HG03565 (cell line): ENCODE measurements around the gene FNDC4.

Source experiments
- ATAC-seq: cut with Tn5 transposase; IDR thresholded peaks from one replicate; pipeline ENCODE4 v1.9.1; 2021; ENCODE audit warnings: mild to moderate bottlenecking, moderate library complexity; ENCODE audit not compliant: unreplicated experiment

The FNDC4 gene

GRCh38 chr2:27494284-27494943 is 586 bp downstream of the FNDC4 start:
- ATAC-seq: no peak

GRCh38 chr2:27493948-27494283 is 1.1 kb downstream of the FNDC4 start:
- ATAC-seq: no peak

GRCh38 chr2:27492557-27492956 is 2.4 kb downstream of the FNDC4 start:
- ATAC-seq: no peak

GRCh38 chr2:27489498-27490397 is 5.3 kb downstream of the FNDC4 start, which contains the start of gene IFT172:
Gene IFT172, minus strand, starts transcription at chr2:27489743. Its CDS starts 90 bp downstream, at chr2:27489653.
- ATAC-seq: peak; percentile 91

DNA sequence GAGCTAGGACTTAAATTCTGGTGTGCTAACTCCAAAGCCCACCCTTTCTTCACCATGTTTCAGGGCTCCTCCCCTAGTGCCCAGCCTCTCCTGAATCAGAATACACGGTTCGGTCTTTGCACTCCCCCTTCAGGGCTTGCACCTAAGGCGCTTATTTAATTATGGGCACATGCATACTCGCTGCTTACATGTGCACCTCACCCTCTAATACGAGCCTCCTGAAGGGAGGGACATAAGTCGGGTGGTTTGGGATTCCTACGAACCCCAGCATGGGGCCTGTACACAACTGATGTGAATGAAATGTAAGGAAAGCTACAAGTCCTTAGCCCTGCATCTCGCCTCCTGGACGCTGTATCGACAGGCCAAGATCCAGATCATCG is 5.9 kb downstream of the FNDC4 start:
- ATAC-seq: no peak

- ATAC-seq: no peak
Observed at GRCh38 chr2:27485496-27485895, 9.5 kb downstream of the FNDC4 start.

- no peak for ATAC-seq
Observed at GRCh38 chr2:27471961-27472360, 23.0 kb downstream of the FNDC4 start.

DNA sequence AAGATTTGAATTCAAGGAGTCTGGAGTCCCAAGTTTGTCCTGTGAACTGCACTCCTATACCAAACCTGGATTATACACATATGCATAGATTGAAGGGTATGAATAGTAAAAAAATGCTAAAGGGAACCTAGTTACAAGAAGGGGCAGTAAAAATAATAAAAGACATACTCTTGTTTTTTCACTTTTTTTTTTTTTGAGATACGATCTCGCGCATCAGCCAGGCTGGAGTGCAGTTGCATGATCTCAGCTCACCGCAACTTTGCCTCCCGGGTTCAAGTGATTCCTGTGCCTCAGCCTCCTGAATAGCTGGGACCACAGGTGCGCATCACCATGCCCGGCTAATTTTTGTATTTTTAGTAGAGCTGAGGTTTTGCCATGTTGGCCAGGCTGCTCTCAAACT is 30.6 kb downstream of the FNDC4 start:
- no peak for ATAC-seq

DNA sequence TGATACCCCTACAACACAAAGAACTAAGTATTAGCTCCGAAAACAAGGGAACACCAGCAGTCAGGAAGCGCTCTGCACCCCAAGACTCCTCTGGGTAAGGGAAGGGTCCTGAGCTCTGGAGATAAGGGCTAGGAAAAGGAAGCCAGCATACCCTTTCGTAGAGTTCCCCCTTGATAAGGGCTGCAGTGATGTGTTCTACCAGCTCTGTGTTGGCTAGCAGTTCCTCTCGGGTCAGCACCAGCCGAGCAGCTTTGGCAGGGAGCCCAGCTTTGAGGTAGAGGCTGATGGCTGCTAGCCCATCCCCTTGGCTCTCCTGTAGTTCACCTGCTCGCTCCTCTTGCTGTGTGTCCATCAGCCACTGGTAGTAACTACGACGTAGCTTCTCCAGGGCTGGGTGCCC is 33.9 kb downstream of the FNDC4 start:
- ATAC-seq: no peak

DNA sequence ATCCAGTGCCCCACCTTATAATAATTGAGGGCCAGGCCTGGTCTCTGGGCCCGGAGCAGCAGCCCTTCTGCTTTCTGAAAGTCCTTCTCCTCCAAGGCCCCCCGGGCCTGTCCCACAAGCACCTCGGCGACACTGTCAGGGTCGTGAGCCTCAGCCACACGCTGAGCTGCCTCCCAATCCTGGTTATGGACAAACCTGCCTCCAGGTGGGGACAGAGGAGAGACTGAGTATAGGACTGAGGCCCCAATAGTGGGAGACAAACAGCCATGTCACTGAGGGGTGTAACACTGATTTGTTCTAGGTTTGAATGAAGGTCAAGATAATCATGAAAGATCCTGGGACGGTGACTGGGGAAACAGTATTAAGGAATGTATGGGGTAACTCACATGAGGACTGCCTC is 41.0 kb downstream of the FNDC4 start:
- ATAC-seq: no peak

- ATAC-seq: no peak
Observed at GRCh38 chr2:27451095-27451494, 43.9 kb downstream of the FNDC4 start.

- no peak for ATAC-seq
Observed at GRCh38 chr2:27448381-27448780, 46.6 kb downstream of the FNDC4 start.

DNA sequence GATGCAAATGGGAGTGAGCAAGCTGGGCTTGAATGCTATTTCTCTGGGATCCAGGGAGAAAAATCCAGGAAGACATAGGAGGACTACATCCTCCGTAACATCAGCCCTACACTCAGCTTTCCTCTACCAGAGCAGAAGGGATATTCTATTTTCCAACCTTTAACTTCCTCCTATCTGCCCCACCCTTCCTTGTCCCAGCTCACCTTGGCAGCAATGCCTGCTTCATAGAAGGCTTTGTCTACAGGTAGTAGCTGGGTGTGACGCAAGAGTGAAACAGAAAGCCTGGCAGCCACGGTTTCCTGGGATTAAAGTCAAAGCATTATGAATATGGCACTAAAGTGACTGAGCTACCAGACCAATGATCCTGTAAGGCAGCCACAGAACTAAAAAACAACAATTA is 48.9 kb downstream of the FNDC4 start:
- ATAC-seq: no peak

GRCh38 chr2:27445615-27446014 is 49.4 kb downstream of the FNDC4 start:
- ATAC-seq: no peak

DNA sequence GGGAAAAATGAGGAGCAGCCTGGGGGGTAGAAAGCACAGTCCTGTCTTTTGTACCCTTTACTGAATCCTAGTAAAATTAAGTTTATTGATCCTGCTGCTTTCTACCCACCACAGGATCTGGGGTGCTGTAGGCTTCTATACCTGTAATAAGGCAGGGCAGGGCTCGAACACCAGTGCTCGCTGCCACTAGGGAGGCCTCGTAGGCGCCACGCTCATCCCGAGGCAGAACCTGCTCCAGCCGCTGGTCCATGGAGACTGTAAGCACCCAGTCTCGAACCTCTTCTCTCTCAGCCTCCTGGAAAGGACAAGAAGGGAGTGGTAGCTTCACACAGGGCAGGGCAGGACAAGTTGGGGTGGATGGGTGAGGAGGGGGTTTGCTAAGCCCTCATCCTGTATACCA is 49.8 kb downstream of the FNDC4 start:
- ATAC-seq: no peak

DNA sequence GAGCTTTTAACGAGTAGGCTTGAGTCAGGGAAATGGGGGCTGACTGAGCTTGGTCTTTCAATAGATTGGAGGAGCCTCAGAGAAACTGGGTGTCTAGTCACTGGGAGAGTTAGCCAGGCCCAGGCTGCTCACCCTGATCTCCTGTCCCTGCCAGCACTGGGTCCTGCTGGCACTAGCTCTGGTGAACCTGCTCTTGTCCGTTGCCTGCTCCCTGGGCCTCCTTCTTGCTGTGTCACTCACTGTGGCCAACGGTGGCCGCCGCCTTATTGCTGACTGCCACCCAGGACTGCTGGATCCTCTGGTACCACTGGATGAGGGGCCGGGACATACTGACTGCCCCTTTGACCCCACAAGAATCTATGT is 52.1 kb downstream of the FNDC4 start:
- no peak for ATAC-seq

- ATAC-seq: no peak
Observed at GRCh38 chr2:27441958-27442919, 52.8 kb downstream of the FNDC4 start, which contains the start of gene KRTCAP3. Gene KRTCAP3, plus strand, starts transcription at chr2:27442381. Its CDS starts 32 bp downstream, at chr2:27442413.
